Memory B cell (primary cell): Measurements from ENCODE around the gene ST6GALNAC3.
"Not testable (repeated sequence)": the region's sequence is repeated elsewhere in the genome, so short reads cannot be mapped to it uniquely, and the experiment has no call there.

Experiments
- ATAC-seq: fragments of 150-1000 bp; cut with Tn5 transposase; 2 replicates; pipeline ENCODE4 v1.10.0; 2021; ENCODE audit warnings: low read depth, mild to moderate bottlenecking, moderate library complexity
- DNase-seq, 2 donors: peaks; one replicate each; pipeline ENCODE4 v3.0.0; 2022; ENCODE audit warnings: low spot score in 2 of 2
- H3K27ac Mint-ChIP-seq: one replicate; pipeline ENCODE4 v1.8.0; 2022; ENCODE audit warnings: mild to moderate bottlenecking, moderate library complexity, mixed read lengths
- H3K27me3 Mint-ChIP-seq: one replicate; pipeline ENCODE4 v1.8.0; 2022; ENCODE audit warnings: mixed read lengths
- H3K36me3 Mint-ChIP-seq: one replicate; pipeline ENCODE4 v1.8.0; 2022; ENCODE audit warnings: mild to moderate bottlenecking, mixed read lengths
- H3K4me1 Mint-ChIP-seq: one replicate; pipeline ENCODE4 v1.8.0; 2022; ENCODE audit warnings: mixed read lengths
- H3K4me3 Mint-ChIP-seq: one replicate; pipeline ENCODE4 v1.8.0; 2022; ENCODE audit warnings: mild to moderate bottlenecking, moderate library complexity, mixed read lengths
- H3K9me3 Mint-ChIP-seq: one replicate; pipeline ENCODE4 v1.8.0; 2022; ENCODE audit warnings: mixed read lengths

The ST6GALNAC3 gene

GRCh38 chr1:76105372-76105771 is 30.8 kb downstream of the ST6GALNAC3 start:
- ATAC-seq (no peak), DNase-seq (no peak)
- Mint-ChIP-seq H3K4me1 (peaks cover 3% of the 10 kb centered on the region), H3K27ac (no peak overlapping the region), H3K27me3 (no peaks in the 10 kb centered on the region), H3K4me3 (no peak overlapping the region), H3K9me3 (peaks cover 1% of the 10 kb centered on the region), H3K36me3 (no peaks in the 10 kb centered on the region)

GRCh38 chr1:76106251-76106650 is 31.7 kb downstream of the ST6GALNAC3 start:
- H3K4me3 Mint-ChIP-seq: no peak overlapping the region
- no peak overlapping the region for H3K27ac Mint-ChIP-seq
- H3K36me3 Mint-ChIP-seq: no peaks in the 10 kb centered on the region
- H3K27me3 Mint-ChIP-seq: no peaks in the 10 kb centered on the region
- H3K9me3 Mint-ChIP-seq: no peaks in the 10 kb centered on the region
- DNase-seq (no peak), ATAC-seq (no peak)
- H3K4me1 Mint-ChIP-seq: peaks cover 3% of the 10 kb centered on the region

- H3K4me1 Mint-ChIP-seq: peaks cover 3% of the 10 kb centered on the region
- no peaks in the 10 kb centered on the region for H3K27me3 Mint-ChIP-seq
- no peaks in the 10 kb centered on the region for H3K9me3 Mint-ChIP-seq
- no peak for ATAC-seq
- DNase-seq: no peak
- no peak overlapping the region for H3K4me3 Mint-ChIP-seq
- H3K36me3 Mint-ChIP-seq: no peaks in the 10 kb centered on the region
- H3K27ac Mint-ChIP-seq: no peak overlapping the region
Measured at GRCh38 chr1:76106719-76107235, 32.2 kb downstream of the ST6GALNAC3 start.

- Mint-ChIP-seq H3K36me3 (no peaks in the 10 kb centered on the region), H3K4me3 (no peak overlapping the region), H3K4me1 (peaks cover 3% of the 10 kb centered on the region), H3K27me3 (no peaks in the 10 kb centered on the region), H3K9me3 (no peaks in the 10 kb centered on the region), H3K27ac (no peak overlapping the region)
- ATAC-seq: no peak
- DNase-seq: no peak
Measured at GRCh38 chr1:76109404-76109803, 34.9 kb downstream of the ST6GALNAC3 start.

- Mint-ChIP-seq H3K27ac (no peak overlapping the region), H3K9me3 (no peaks in the 10 kb centered on the region), H3K4me1 (peaks cover 3% of the 10 kb centered on the region), H3K4me3 (no peak overlapping the region), H3K36me3 (no peaks in the 10 kb centered on the region), H3K27me3 (no peaks in the 10 kb centered on the region)
- no peak for ATAC-seq
- no peak for DNase-seq
Measured at GRCh38 chr1:76109901-76110560, 35.5 kb downstream of the ST6GALNAC3 start.

GRCh38 chr1:76110666-76111065 is 36.1 kb downstream of the ST6GALNAC3 start:
- ATAC-seq: no peak
- Mint-ChIP-seq H3K4me3 (no peak overlapping the region), H3K9me3 (no peaks in the 10 kb centered on the region), H3K27ac (no peak overlapping the region), H3K4me1 (peaks cover 3% of the 10 kb centered on the region), H3K27me3 (no peaks in the 10 kb centered on the region), H3K36me3 (no peaks in the 10 kb centered on the region)
- no peak for DNase-seq

- not testable (repeated sequence) for H3K36me3 Mint-ChIP-seq, ATAC-seq, H3K27ac Mint-ChIP-seq, H3K27me3 Mint-ChIP-seq, DNase-seq, H3K4me1 Mint-ChIP-seq, H3K4me3 Mint-ChIP-seq, H3K9me3 Mint-ChIP-seq
Measured at GRCh38 chr1:76112321-76112720, 37.8 kb downstream of the ST6GALNAC3 start.

GRCh38 chr1:76113446-76113845 is 38.9 kb downstream of the ST6GALNAC3 start:
- Mint-ChIP-seq H3K9me3 (no peaks in the 10 kb centered on the region), H3K4me3 (no peak overlapping the region), H3K36me3 (no peaks in the 10 kb centered on the region), H3K27me3 (no peaks in the 10 kb centered on the region), H3K4me1 (peaks cover 3% of the 10 kb centered on the region), H3K27ac (no peak overlapping the region)
- ATAC-seq: no peak
- no peak for DNase-seq

GRCh38 chr1:76115171-76115570 is 40.6 kb downstream of the ST6GALNAC3 start:
- Mint-ChIP-seq H3K36me3 (no peaks in the 10 kb centered on the region), H3K27ac (no peak overlapping the region), H3K9me3 (no peaks in the 10 kb centered on the region), H3K27me3 (no peaks in the 10 kb centered on the region), H3K4me1 (no peaks in the 10 kb centered on the region), H3K4me3 (no peak overlapping the region)
- no peak for ATAC-seq
- DNase-seq: no peak

- H3K4me1 Mint-ChIP-seq: peaks cover 2% of the 10 kb centered on the region
- H3K27ac Mint-ChIP-seq: no peak overlapping the region
- H3K4me3 Mint-ChIP-seq: no peak overlapping the region
- ATAC-seq: no peak
- peaks cover 2% of the 10 kb centered on the region for H3K27me3 Mint-ChIP-seq
- no peak for DNase-seq
- H3K9me3 Mint-ChIP-seq: no peaks in the 10 kb centered on the region
- peaks cover 3% of the 10 kb centered on the region for H3K36me3 Mint-ChIP-seq
Measured at GRCh38 chr1:76121850-76122249, 47.3 kb downstream of the ST6GALNAC3 start.

- Mint-ChIP-seq H3K36me3 (peaks cover 3% of the 10 kb centered on the region), H3K4me3 (no peak overlapping the region), H3K9me3 (no peaks in the 10 kb centered on the region), H3K4me1 (peaks cover 2% of the 10 kb centered on the region), H3K27me3 (peaks cover 2% of the 10 kb centered on the region), H3K27ac (no peak overlapping the region)
- ATAC-seq (no peak), DNase-seq (no peak)
Measured at GRCh38 chr1:76122271-76122670, 47.7 kb downstream of the ST6GALNAC3 start.

- not testable (repeated sequence) for DNase-seq, H3K4me1 Mint-ChIP-seq, H3K9me3 Mint-ChIP-seq, H3K27ac Mint-ChIP-seq, H3K36me3 Mint-ChIP-seq, H3K4me3 Mint-ChIP-seq, H3K27me3 Mint-ChIP-seq, ATAC-seq
Measured at GRCh38 chr1:76123411-76124064, 49.0 kb downstream of the ST6GALNAC3 start.

- Mint-ChIP-seq H3K4me1 (peaks cover 2% of the 10 kb centered on the region), H3K9me3 (no peaks in the 10 kb centered on the region), H3K36me3 (peaks cover 3% of the 10 kb centered on the region), H3K27ac (no peak overlapping the region), H3K4me3 (no peak overlapping the region), H3K27me3 (peaks cover 2% of the 10 kb centered on the region)
- no peak for DNase-seq
- no peak for ATAC-seq
Measured at GRCh38 chr1:76124196-76124595, 49.6 kb downstream of the ST6GALNAC3 start.

- DNase-seq: no peak
- no peak overlapping the region for H3K27ac Mint-ChIP-seq
- H3K36me3 Mint-ChIP-seq: peaks cover 3% of the 10 kb centered on the region
- H3K27me3 Mint-ChIP-seq: peaks cover 2% of the 10 kb centered on the region
- H3K4me3 Mint-ChIP-seq: no peak overlapping the region
- no peak for ATAC-seq
- no peaks in the 10 kb centered on the region for H3K9me3 Mint-ChIP-seq
- peaks cover 2% of the 10 kb centered on the region for H3K4me1 Mint-ChIP-seq
Measured at GRCh38 chr1:76125473-76126219, 51.1 kb downstream of the ST6GALNAC3 start.
